DMS114 treated with DMSO at 0.1 percent for 48 hours (cell line): ENCODE measurements around the gene EPHA3.

Experiments
- DNase-seq: peaks from one replicate; lab custom pipeline; 2025; ENCODE audit not compliant: unreplicated experiment; lab: John Stamatoyannopoulos, UW

EPHA3 gene

GRCh38 chr3:89107461-89108290, at the start of gene EPHA3:
Gene EPHA3 (plus strand): TSS chr3:89107621. CDS start chr3:89107749, 128 bp downstream.
- DNase-seq: peak; percentile 64

- DNase-seq: no peak
Measured at GRCh38 chr3:89058371-89058770, 49.0 kb upstream of the EPHA3 start.

GRCh38 chr3:89059211-89059925, 48.1 kb upstream of the EPHA3 start:
- no peak for DNase-seq

GRCh38 chr3:89061259-89061658, 46.2 kb upstream of the EPHA3 start:
- DNase-seq: no peak

- no peak for DNase-seq
Measured at GRCh38 chr3:89067736-89068135, 39.7 kb upstream of the EPHA3 start.

- DNase-seq: no peak
Measured at GRCh38 chr3:89072642-89073041, 34.8 kb upstream of the EPHA3 start.

- DNase-seq: no peak
Measured at GRCh38 chr3:89079944-89080343, 27.5 kb upstream of the EPHA3 start.

GRCh38 chr3:89087851-89088250, 19.6 kb upstream of the EPHA3 start:
- no peak for DNase-seq

GRCh38 chr3:89098173-89098572, 9.2 kb upstream of the EPHA3 start:
- no peak for DNase-seq

- peak; percentile 61 for DNase-seq
Measured at GRCh38 chr3:89098964-89099585, 8.3 kb upstream of the EPHA3 start.

GRCh38 chr3:89101251-89101650, 6.2 kb upstream of the EPHA3 start:
- DNase-seq: no peak

GRCh38 chr3:89101921-89102320, 5.5 kb upstream of the EPHA3 start:
- DNase-seq: no peak

GRCh38 chr3:89104499-89104898, 2.9 kb upstream of the EPHA3 start:
- DNase-seq: no peak

- DNase-seq: no peak
Measured at GRCh38 chr3:89105503-89105902, 1.9 kb upstream of the EPHA3 start.

- no peak for DNase-seq
Measured at GRCh38 chr3:89108291-89108550, 800 bp downstream of the EPHA3 start.

- DNase-seq: no peak
Measured at GRCh38 chr3:89113344-89113743, 5.9 kb downstream of the EPHA3 start.

GRCh38 chr3:89113893-89114840, 6.7 kb downstream of the EPHA3 start:
- peak; percentile 70 for DNase-seq

GRCh38 chr3:89114841-89115223, 7.4 kb downstream of the EPHA3 start:
- no peak for DNase-seq

- DNase-seq: no peak
Measured at GRCh38 chr3:89116476-89116875, 9.1 kb downstream of the EPHA3 start.

- DNase-seq: no peak
Measured at GRCh38 chr3:89138048-89138447, 30.6 kb downstream of the EPHA3 start.

- DNase-seq: no peak
Measured at GRCh38 chr3:89139870-89140269, 32.4 kb downstream of the EPHA3 start.
